ENCODE data around the gene FGFR2.

DNA sequence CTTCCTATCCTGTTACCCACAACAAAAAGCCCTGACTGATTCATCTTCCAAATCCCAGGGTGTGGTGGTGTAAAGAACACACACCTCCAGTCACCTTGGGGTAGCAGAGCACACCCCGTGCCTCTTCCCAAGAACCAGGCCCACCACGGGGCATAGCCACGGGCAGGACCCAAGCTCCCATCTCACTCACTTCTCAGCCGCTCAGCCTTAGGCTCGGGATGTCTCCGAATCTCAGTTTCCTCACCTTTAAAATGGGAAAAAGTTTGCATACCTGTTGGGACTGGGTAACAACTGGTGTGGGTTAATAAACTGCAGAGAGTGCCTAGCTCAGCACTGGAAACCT is 139.0 kb downstream of the FGFR2 start:
- no peak for TF ChIP-seq ZC3H11A (IDR thresholded peaks at IDR 0.05; ENCODE audit: low read depth, low read length)
- no peak for TF ChIP-seq ZNF77 (CRISPR knock-in tag; IDR thresholded peaks at IDR 0.05)
